Measurements from ENCODE around the gene NALCN.
A peak's percentile ranks its signal among the peaks of the same experiment; 100 is the strongest.

NALCN gene

GRCh38 chr13:101150998-101151397, 265.3 kb downstream of the NALCN start:
- peaks cover 3% of the 10 kb centered on the region for H3K27me3 ChIP-seq (replicated peaks; ENCODE audit: control insufficient read depth, insufficient read depth, low read length, poor library complexity, severe bottlenecking)
- no peaks in the 10 kb centered on the region for H3K36me3 ChIP-seq (ENCODE audit: control insufficient read depth, insufficient read depth, low read length)
- H3K4me3 ChIP-seq (ENCODE audit: insufficient read depth, low read depth, low read length, poor library complexity, severe bottlenecking): no peak overlapping the region
- DNase-seq: no peak
- no peaks in the 10 kb centered on the region for H3K4me1 ChIP-seq (ENCODE audit: control insufficient read depth, insufficient read depth, low read length, poor library complexity, severe bottlenecking)
- no peak overlapping the region for H3K27ac ChIP-seq (ENCODE audit: insufficient read depth, low read length, poor library complexity, severe bottlenecking)
- no peaks in the 10 kb centered on the region for H3K9me3 ChIP-seq (ENCODE audit: control insufficient read depth, low read length)

GRCh38 chr13:101149735-101150384, 266.4 kb downstream of the NALCN start:
- H3K4me3 ChIP-seq (ENCODE audit: insufficient read depth, low read depth, low read length, poor library complexity, severe bottlenecking): no peak overlapping the region
- no peak for DNase-seq
- no peaks in the 10 kb centered on the region for H3K9me3 ChIP-seq (ENCODE audit: control insufficient read depth, low read length)
- no peak overlapping the region for H3K27ac ChIP-seq (ENCODE audit: insufficient read depth, low read length, poor library complexity, severe bottlenecking)
- no peaks in the 10 kb centered on the region for H3K36me3 ChIP-seq (ENCODE audit: control insufficient read depth, insufficient read depth, low read length)
- H3K27me3 ChIP-seq (replicated peaks; ENCODE audit: control insufficient read depth, insufficient read depth, low read length, poor library complexity, severe bottlenecking): peaks cover 3% of the 10 kb centered on the region
- no peaks in the 10 kb centered on the region for H3K4me1 ChIP-seq (ENCODE audit: control insufficient read depth, insufficient read depth, low read length, poor library complexity, severe bottlenecking)

GRCh38 chr13:101146101-101146898, 270.0 kb downstream of the NALCN start:
- DNase-seq: no peak
- no peak overlapping the region for H3K27ac ChIP-seq (ENCODE audit: insufficient read depth, low read length, poor library complexity, severe bottlenecking)
- no peaks in the 10 kb centered on the region for H3K4me1 ChIP-seq (ENCODE audit: control insufficient read depth, insufficient read depth, low read length, poor library complexity, severe bottlenecking)
- no peaks in the 10 kb centered on the region for H3K9me3 ChIP-seq (ENCODE audit: control insufficient read depth, low read length)
- no peak overlapping the region for H3K4me3 ChIP-seq (ENCODE audit: insufficient read depth, low read depth, low read length, poor library complexity, severe bottlenecking)
- H3K36me3 ChIP-seq (ENCODE audit: control insufficient read depth, insufficient read depth, low read length): no peaks in the 10 kb centered on the region
- H3K27me3 ChIP-seq (replicated peaks; ENCODE audit: control insufficient read depth, insufficient read depth, low read length, poor library complexity, severe bottlenecking): peaks cover 3% of the 10 kb centered on the region

- no peak overlapping the region for H3K4me3 ChIP-seq (ENCODE audit: insufficient read depth, low read depth, low read length, poor library complexity, severe bottlenecking)
- H3K9me3 ChIP-seq (ENCODE audit: control insufficient read depth, low read length): no peaks in the 10 kb centered on the region
- H3K4me1 ChIP-seq (ENCODE audit: control insufficient read depth, insufficient read depth, low read length, poor library complexity, severe bottlenecking): no peaks in the 10 kb centered on the region
- DNase-seq: peak in 1 of 3 donors; percentile 7
- H3K36me3 ChIP-seq (ENCODE audit: control insufficient read depth, insufficient read depth, low read length): no peaks in the 10 kb centered on the region
- no peak overlapping the region for H3K27ac ChIP-seq (ENCODE audit: insufficient read depth, low read length, poor library complexity, severe bottlenecking)
- peaks cover 3% of the 10 kb centered on the region for H3K27me3 ChIP-seq (replicated peaks; ENCODE audit: control insufficient read depth, insufficient read depth, low read length, poor library complexity, severe bottlenecking)
Observed at GRCh38 chr13:101144808-101145419, 271.4 kb downstream of the NALCN start.

- Histone ChIP-seq H3K36me3 (ENCODE audit: control insufficient read depth, insufficient read depth, low read length) (no peaks in the 10 kb centered on the region), H3K4me1 (ENCODE audit: control insufficient read depth, insufficient read depth, low read length, poor library complexity, severe bottlenecking) (no peaks in the 10 kb centered on the region), H3K9me3 (ENCODE audit: control insufficient read depth, low read length) (no peaks in the 10 kb centered on the region), H3K27me3 (replicated peaks; ENCODE audit: control insufficient read depth, insufficient read depth, low read length, poor library complexity, severe bottlenecking) (peaks cover 3% of the 10 kb centered on the region), H3K4me3 (ENCODE audit: insufficient read depth, low read depth, low read length, poor library complexity, severe bottlenecking) (no peak overlapping the region), H3K27ac (ENCODE audit: insufficient read depth, low read length, poor library complexity, severe bottlenecking) (no peak overlapping the region)
- DNase-seq: no peak
Observed at GRCh38 chr13:101140936-101141335, 275.4 kb downstream of the NALCN start.

GRCh38 chr13:101140087-101140770, 276.1 kb downstream of the NALCN start:
- DNase-seq: no peak
- Histone ChIP-seq H3K9me3 (ENCODE audit: control insufficient read depth, low read length) (no peaks in the 10 kb centered on the region), H3K27me3 (replicated peaks; ENCODE audit: control insufficient read depth, insufficient read depth, low read length, poor library complexity, severe bottlenecking) (peaks cover 3% of the 10 kb centered on the region), H3K36me3 (ENCODE audit: control insufficient read depth, insufficient read depth, low read length) (no peaks in the 10 kb centered on the region), H3K4me1 (ENCODE audit: control insufficient read depth, insufficient read depth, low read length, poor library complexity, severe bottlenecking) (no peaks in the 10 kb centered on the region), H3K4me3 (ENCODE audit: insufficient read depth, low read depth, low read length, poor library complexity, severe bottlenecking) (no peak overlapping the region), H3K27ac (ENCODE audit: insufficient read depth, low read length, poor library complexity, severe bottlenecking) (no peak overlapping the region)

GRCh38 chr13:101139081-101139480, 277.2 kb downstream of the NALCN start:
- H3K4me3 ChIP-seq (ENCODE audit: insufficient read depth, low read depth, low read length, poor library complexity, severe bottlenecking): no peak overlapping the region
- H3K9me3 ChIP-seq (ENCODE audit: control insufficient read depth, low read length): no peaks in the 10 kb centered on the region
- H3K4me1 ChIP-seq (ENCODE audit: control insufficient read depth, insufficient read depth, low read length, poor library complexity, severe bottlenecking): no peaks in the 10 kb centered on the region
- H3K27ac ChIP-seq (ENCODE audit: insufficient read depth, low read length, poor library complexity, severe bottlenecking): no peak overlapping the region
- H3K27me3 ChIP-seq (replicated peaks; ENCODE audit: control insufficient read depth, insufficient read depth, low read length, poor library complexity, severe bottlenecking): peaks cover 3% of the 10 kb centered on the region
- H3K36me3 ChIP-seq (ENCODE audit: control insufficient read depth, insufficient read depth, low read length): no peaks in the 10 kb centered on the region
- no peak for DNase-seq

- Histone ChIP-seq H3K4me3 (ENCODE audit: insufficient read depth, low read depth, low read length, poor library complexity, severe bottlenecking) (no peak overlapping the region), H3K27me3 (replicated peaks; ENCODE audit: control insufficient read depth, insufficient read depth, low read length, poor library complexity, severe bottlenecking) (no peaks in the 10 kb centered on the region)
- DNase-seq: no peak
Observed at GRCh38 chr13:101127741-101128353, 288.5 kb downstream of the NALCN start.

GRCh38 chr13:101123028-101123427, 293.3 kb downstream of the NALCN start:
- no peak overlapping the region for H3K27ac ChIP-seq (ENCODE audit: insufficient read depth, low read length, poor library complexity, severe bottlenecking)
- H3K4me1 ChIP-seq (ENCODE audit: control insufficient read depth, insufficient read depth, low read length, poor library complexity, severe bottlenecking): no peaks in the 10 kb centered on the region
- no peaks in the 10 kb centered on the region for H3K9me3 ChIP-seq (ENCODE audit: control insufficient read depth, low read length)
- H3K4me3 ChIP-seq (ENCODE audit: insufficient read depth, low read depth, low read length, poor library complexity, severe bottlenecking): no peak overlapping the region
- H3K27me3 ChIP-seq (replicated peaks; ENCODE audit: control insufficient read depth, insufficient read depth, low read length, poor library complexity, severe bottlenecking): no peaks in the 10 kb centered on the region
- no peaks in the 10 kb centered on the region for H3K36me3 ChIP-seq (ENCODE audit: control insufficient read depth, insufficient read depth, low read length)
- DNase-seq: no peak

More at GRCh38 chr13:101127741-101128353, 288.5 kb downstream of the NALCN start:
- H3K36me3 ChIP-seq (ENCODE audit: control insufficient read depth, insufficient read depth, low read length): no peaks in the 10 kb centered on the region
- H3K27ac ChIP-seq (ENCODE audit: insufficient read depth, low read length, poor library complexity, severe bottlenecking): no peak overlapping the region
- H3K9me3 ChIP-seq (ENCODE audit: control insufficient read depth, low read length): no peaks in the 10 kb centered on the region
- no peaks in the 10 kb centered on the region for H3K4me1 ChIP-seq (ENCODE audit: control insufficient read depth, insufficient read depth, low read length, poor library complexity, severe bottlenecking)
